NCI-H82 (cell line): Measurements from ENCODE around the gene DNAJC5.
"Not testable (repeated sequence)": the region's sequence is repeated elsewhere in the genome, so short reads cannot be mapped to it uniquely, and the experiment has no call there.

Source experiments
- DNase-seq: peaks from one replicate; lab custom pipeline; 2025; lab: John Stamatoyannopoulos, UW

Gene DNAJC5

DNA sequence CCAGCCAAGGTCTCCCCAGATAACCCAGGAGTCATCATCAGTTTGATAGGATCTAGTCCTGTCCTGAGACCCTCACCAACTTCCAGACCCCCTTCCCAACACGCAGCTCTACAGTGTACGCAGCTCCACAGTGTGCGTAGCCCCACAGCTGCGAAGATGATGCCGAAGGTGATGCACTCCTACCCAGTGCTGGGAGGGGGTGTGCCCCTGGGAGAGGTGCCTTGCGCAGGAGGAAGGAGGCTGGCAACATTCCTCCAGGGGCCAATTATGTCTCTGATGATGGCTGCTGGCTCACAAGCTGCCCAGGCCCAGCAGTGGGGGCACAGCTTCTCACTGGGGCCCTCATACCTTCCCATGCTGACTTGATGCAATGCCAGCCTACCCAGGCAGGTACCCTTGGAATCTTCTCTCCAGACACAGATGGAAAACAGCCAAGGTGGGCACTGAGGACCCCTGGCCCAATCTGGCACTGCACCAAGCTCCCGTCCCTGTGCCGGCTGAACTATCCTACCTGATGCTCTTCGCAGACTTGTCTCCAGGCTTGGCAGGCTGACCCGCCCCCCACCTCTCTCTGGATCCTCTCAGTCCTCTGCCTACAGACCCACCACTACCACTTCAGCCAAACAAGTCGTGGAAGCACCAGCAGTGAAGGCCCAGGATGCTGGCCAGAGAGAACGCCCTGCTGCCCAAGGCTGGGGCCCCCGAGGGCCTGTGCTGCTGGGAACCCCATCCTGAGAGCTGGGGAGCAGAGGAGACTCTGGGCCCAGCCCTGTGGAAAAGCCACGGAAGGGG lies 73.4 kb downstream of the DNAJC5 start:
- DNase-seq = no peak

DNA sequence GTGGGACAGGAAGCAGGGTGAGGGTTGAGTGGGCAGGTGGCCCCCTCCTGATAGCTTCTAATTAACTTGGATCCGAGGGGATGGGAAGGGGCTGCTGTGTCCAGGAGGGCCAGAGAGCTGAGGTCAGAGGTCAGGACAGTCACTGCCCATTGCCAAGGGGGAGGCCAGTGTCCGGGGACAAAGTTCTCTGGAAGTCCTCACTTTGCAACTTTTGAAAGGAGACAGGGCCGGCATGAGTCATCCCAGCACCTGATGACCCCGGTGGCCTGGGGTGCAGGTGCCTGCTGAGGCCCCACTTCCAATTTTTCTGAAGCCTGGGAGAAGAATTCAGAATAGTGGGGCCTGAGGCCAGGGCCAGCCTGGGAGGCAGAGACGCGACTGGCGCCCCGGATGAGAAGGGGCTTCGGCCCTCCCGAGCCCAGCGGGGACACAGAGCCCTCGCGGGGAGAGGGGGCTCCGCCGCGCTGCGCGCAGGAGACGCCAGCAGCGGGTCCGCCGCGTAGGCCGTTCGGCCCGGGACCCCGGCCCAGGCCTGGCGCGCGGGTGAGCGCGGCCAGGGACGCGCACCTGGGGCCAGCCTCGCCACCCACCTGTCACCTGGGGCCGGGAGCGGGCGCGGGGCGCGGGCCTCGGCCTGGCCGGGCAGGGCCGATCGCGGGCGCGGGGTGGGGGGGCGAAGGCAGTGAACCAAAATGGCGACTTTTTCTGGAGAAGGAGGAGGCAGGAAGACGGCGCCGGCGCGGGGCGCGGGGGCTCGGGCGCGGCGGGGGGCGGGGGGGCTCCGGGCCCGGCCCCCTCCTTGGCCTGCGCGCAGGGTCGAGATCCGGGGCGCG lies 74.2 kb downstream of the DNAJC5 start:
- DNase-seq = no peak

DNA sequence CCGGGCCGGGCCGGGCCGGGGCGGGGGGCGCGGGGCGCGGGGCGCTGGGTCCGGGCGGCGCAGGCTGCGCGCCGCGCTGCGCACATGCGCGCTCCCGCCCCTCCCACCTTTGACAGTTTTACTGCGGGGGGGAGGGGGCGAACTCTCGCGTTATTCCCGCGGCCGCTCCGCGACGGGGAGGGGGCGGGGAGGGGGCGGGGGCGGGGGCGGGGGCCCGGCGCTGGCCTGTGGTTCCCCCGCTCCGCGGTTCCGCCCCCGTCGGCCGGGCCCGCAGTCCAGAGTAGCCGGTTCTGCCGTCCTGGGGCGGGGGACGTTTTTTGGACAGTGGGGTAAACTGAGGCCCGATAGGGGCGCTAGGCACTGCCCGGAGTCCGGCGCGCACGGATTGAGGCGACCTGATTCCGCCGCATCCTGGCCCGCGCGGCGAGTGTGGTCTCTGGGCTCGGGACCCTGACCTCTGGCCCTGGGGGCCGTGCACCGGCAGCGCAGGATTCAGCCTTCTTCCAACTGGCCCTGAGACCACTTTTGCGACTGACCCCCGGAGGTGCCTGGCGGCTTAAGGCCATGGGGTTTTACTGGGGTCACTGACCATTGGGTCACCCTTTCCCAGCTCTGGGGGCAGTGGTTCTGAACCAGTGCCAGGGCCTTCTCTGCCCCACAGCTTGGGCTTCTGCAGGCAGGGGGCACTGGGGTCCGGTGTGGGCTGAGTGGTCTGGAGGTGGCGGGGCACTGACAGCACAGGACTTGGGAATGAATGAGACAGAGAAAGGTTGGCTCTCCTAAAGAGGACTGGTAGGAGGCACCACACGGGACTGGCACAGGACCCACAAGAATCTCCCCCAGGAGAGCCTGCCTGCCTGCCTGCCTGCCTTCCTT lies 75.2 kb downstream of the DNAJC5 start, which contains the start of gene ZNF512B:
Gene ZNF512B, minus strand, starts transcription at position 93 of the 876 bp plus-strand sequence. CDS start 1,980 bp downstream, outside the sequence.
- DNase-seq = peak; percentile 84

DNA sequence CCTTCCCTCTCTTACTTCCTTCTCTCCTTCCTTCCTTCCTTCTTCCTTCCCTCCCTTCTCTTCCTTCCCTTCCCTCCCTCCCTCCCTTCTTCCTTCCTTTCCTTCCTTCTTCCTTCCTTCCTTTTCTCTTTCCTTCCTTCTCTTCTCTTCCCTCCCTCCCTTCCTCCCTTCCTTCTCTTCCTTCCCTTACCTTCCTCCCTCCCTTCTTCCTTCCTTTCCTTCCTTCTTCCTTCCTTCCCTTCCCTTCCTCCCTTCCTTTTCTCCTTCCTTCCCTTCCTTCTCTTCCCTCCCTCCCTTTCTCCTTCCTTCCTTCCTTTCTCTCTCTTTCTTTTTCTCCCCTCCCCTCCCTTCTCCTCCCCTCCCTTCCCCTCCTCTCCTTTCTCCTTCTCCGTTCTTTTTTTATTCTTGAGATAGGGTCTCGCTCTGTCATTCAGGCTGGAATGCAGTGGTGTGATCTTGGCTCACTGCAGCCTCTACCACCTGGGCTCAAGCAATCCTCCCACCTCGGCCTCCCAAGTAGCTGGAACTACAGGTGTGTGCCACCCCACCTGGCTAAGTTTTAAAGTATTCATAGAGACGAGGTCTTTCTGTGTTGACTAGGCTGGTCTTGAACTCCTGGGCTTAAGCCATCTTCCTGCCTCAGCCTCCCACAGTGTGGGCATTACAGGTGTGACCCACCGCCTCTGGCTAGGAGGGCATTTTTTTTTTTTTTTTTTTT lies 75.9 kb downstream of the DNAJC5 start:
- DNase-seq = no peak

DNA sequence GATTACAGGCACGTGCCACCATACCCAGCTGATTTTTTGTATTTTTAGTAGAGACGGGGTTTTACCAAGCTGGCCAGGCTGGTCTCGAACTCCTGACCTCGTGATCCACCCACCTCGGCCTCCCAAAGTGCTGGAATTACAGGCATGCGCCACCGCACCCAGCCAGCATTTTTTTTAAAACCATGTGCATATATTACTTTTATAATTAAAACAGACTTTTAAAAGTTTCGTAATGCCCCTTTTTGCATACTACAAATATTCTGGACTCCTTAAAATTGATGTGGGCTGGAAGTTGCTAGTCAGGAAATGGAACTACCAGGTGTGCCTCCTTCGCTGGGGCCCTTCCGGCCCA lies 77.0 kb downstream of the DNAJC5 start:
- DNase-seq = not testable (repeated sequence)

DNA sequence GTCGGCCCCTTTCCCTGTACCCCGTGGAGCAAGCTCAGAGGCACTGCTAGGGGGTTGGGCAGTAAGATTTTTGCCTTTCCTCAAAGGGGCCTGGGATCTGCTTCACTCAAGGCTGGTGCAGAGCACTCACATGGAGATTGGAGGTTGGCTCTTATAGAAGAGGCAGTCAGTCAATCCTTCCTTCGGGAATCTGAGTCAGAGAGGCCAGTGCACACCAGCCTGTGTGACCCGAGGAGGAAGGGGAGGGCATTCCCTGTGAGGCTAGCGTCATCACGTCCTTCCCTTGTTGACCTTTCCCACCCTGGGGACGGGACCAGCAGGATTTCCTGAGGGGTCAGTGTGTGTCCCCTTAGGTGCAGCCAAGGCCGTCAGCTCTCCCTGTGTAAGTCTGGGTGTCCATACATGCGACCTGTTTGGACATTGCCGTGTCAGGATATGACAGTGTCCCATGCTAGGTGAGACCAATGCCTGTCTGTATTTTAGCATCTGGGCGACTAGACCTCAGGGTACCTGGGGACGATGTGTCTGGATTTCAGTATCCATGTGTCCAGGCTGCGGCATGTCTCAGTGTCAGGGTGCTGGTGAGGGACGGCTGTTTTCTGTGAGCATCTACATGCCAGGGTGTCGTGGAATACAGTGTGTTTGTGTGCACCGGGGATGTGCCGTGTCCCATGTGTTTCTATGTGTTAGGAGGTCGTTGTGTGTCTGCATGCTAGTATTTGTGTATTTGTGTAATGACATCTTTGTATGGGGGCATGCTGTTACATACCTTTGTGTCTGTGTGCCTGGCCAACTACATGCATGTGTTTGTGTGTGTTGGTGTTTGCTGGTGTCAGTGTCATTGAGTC lies 77.6 kb downstream of the DNAJC5 start:
- no peak for DNase-seq

DNA sequence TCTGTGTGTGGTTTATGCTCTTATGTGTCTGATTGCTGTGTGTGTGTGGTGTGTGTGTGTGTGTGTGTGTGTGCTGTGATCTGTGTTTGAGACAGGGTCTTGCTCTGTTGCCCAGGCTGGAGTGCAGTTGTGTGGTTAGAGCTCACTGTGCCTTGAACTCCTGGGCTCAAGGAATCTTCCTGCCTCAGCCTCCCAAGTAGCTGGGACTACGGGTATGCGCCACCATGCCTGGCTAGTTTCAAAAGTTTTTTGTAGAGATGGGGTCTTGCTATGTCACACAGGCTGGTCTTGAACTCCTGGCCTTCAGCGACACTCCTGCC lies 78.2 kb downstream of the DNAJC5 start:
- no peak for DNase-seq

DNA sequence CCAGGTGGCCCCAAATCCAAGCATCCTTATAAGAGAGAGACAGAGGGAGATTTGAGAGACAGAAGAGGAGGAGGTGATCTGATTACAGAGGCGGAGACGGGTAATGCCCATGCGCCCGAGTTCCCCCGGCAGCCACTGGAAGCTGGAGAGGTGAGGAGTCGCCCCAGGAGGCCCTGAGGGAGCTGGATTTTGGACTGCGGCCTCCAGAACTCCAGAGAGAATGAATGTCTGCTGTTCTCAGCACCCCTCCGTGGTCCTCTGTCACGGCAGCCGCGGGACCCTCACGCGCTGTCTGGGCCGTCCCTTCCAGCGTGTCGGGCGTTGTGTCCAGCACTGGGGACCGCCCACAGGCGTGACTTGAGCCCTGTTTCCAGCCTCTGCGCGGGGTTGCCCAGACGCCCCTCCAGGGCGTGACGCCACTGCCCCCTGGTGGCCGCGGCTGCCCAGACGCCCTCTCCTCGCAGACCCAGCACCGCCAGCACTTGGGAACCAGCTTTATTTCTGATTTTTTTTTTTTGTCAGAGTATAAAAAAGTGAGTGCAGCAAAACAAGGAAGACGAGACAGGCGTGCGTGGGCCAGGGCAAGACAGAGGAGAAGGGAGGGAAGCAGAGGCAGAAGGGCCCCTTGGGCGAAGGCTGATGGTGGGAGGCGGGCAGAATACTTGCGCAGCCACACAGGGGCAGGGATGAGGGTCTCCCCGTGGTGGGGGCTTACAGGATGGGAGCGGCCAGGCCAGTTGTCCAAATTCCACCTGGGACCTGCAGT lies 78.9 kb downstream of the DNAJC5 start:
- DNase-seq = peak; percentile 98

DNA sequence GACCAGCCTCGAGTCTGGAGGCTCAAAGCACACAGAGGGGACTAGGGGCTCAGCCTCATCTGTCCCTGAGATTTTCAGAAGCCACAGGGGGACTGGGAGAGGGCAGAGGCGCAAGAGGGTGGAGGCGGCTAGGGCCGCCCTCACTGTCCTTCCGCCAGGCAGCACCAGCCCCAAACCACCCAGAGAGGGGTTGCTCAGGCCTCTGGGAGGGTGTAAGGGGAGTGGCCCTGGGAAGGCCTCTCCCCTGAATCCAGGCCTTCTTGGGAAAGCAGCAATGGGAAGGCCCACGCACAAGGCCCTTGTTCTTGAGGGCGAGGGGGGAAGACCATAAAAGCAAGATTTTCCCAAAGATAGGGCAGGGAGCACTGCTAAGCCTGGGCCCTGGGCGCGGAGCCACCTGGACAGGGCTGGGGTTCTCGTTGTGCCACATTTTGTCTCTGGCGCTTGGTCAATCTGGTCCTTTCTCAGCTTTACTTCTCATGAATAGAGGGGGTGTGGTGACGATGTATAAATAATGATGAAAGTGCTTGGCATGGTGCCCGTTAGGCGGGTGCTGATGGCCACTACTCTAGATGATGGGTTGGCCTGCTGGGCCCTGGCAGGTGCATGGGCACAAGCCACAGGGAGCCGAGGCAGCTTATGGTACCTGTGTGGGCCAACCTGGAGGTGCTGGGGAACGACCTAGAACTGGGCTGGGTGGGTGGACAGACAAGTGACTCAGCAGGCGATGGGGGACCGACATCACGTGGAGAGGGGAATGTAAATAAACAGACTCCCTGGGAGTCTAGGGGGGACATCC lies 79.7 kb downstream of the DNAJC5 start:
- DNase-seq = no peak

DNA sequence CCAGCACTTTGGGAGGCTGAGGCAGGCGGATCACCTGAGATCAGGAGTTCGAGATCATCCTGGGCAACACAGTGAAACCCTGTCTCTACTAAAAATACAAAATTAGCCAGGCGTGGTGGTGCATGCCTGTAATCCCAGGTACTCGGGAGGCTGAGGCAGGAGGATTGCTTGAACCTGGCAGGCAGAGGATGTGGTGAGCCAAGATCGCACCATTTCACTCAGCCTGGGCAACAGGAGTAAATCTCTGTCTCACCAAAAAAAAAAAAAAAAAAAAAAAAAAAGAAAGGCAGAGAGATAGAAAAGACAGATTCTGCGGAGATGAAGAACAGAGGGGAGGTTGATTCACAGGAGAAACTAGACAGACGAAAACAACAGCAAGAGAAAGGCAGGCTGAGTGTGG lies 81.6 kb downstream of the DNAJC5 start:
- not testable (repeated sequence) for DNase-seq

DNA sequence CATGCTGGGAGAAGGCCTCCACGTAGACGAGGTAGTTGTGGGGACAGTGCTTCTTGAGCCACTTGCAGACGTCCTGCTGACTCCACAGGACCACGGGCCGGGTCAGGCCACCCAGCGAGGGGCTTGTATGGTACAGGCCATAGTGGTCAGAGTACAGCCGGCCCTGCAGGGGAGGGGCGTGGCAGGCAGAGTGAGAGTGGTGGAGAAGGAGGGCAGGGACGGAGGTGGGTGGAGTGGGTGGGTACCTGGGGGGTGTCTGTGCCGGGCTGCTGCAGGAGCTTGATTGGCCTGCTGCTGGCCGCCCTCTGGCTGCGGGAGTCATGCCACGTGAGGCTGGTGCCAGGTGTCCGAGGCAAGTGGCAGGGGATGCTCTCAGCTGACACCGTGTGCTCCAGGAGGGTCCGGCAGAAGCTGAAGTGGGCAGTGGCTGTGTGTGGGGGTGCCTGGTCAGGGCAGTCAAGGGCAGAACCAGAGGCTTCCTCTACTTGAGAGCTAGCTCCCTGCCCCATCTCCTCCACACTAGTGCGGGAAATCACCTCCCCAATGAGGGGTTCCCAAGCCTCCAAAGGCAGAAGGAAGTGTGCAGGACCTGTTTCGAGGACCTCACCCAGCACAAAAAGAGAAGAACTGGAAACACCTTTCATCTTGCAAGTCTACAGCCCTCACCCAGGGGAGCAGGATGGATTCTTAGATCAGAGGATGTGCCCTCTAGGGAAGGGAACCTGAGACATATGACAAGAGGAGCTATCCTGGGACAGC lies 82.2 kb downstream of the DNAJC5 start:
- no peak for DNase-seq

DNA sequence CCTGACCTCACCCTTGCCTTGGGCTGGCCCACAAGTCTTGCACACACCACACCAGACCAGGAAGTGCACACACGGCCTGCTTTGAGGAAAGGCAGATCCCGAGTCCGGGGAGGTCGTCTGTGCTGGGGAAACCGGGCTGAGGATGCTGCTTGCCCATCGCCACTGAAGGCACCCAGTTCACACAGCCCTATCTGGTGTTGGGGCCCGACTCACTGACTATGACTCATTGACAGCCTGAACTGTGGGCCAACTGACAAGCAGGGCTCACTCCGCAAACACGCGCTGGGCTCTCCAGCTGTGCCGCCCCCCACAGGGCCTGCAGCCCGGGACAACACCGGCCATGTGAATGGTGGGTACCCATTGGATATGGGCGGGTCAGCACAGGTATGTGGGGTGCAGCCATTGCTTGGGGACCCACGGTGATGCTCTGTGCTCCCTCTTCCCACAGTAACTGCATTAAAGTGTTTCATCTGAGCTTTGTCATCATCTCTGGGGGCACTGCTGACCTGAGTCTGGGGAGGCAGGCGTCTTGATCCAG lies 82.9 kb downstream of the DNAJC5 start:
- DNase-seq = no peak

DNA sequence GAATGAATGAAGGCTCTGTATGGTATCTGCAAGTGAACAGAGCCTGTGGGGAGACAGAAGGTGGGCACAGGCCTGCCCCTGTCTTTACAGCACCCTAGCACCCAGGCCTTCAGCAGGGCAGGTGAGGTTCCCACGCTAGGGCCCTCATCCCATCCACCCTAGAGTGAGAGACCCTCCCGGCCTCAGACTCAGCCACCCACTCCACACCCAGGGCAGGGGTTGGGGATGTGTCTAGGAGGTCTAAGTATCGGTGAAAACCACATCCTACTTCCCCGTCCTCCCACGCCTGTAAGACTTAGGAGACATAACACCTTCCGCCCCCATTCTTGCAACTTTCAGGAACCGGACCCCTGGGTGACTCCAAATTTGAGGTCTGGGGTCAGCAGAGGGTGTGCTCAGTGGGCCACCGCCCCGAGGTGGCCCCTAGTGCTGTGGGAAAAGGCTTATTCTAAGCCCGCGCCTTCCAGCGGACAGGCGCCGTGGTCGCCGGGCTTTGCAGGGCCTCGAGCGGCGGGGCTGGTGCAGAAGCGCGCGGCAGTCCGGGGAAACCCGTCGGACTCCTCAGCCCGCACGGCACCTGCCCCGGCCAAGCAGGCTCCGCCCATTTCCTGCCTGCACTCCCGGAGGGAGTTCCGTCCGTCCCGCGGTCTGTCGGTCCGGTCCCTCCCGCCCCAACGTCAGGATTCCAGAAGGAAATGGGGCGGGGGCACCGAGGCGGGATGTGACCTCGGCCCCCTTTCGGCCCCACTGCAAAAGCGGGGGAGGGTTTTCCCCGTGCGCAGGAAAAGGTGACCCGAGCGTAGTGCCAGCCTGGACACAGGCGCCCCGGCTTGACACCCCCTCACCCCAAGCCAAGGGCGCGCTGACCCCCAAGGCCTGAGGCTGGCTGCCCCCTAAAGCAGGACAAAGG lies 83.6 kb downstream of the DNAJC5 start:
- peak; percentile 79 for DNase-seq

DNA sequence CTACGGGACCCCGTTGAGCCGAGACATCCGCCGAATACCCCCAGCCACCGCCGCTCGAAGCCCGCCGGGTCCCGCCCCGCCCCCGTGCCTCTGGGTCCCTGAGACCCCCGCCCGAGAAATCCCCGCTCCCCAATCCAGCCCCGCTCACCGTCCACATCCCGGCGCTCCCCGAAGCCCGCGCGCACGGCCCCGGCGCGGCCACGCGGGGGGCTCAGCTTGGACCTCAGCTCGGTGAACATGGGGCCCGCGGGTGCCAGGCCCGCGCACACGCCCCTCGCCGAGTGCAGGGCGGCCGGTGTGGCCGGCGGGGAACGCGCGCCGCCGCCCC lies 84.3 kb downstream of the DNAJC5 start:
- DNase-seq = no peak

DNA sequence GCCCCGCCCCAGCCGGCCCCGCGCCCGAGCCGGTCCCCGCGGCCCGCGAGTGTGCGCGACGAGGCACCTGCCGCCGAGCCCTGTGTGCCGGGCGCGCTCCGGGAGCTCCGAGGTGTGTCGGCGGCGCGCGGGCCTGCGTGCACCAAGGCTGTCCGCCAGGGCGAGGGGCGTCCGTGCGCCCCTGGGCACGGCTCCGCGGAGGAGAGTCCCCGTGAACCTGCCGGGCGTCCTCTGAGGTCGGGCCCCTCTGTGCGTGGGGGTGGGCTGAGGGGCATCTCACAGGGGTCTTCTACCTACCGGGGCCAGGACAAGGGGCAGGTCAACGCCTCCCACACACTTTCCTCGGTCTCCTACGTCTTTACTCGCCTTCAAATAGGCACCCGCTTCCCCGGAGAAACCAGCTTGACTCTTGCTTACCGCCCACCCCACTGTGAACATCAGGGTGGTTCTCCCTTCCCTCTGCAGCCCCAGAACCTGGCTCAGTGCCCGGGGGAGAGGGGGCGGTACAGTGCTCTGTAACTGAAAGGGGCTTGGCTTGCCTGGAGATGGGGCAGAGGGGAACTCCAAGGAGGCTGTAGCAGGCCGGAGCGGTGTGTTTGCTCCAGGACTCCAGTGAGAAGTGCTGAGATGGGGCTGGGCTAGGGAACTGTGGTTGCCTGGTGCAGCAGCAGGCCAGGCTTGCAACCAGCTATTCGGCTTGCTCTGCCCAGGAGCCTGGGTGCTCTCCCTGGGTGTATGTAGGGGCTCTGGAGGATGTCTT lies 84.8 kb downstream of the DNAJC5 start, which contains the start of gene SAMD10:
Gene SAMD10, minus strand, starts transcription at position 86 of the 760 bp plus-strand sequence. CDS start 175 bp downstream, outside the sequence.
- DNase-seq = peak; percentile 78

DNA sequence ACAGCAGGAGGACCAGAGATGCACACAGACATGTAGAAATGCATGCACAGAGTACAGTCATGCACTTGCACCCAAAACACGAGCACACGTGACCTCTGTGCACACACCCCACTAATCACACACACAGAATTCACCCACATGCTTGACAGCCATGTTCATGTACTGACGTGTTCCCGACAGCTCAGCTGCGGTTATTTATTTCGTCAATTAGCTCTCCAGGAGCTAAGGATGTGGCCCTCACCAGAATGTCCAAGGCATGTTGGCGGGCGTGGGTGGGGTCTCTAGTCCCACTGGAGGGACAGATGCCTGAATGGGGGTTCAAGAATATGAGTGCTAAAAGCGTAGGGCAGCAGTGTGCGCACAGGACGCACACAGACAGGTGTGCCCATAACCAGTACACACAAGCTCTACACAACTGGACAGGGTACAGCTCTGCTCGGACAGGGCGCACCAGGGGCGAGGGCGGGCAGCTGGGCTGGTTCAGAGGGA lies 85.4 kb downstream of the DNAJC5 start:
- DNase-seq = no peak
